Measurements from ENCODE around the gene RELCH. TPM values are rescaled to one million over a fixed set of nuclear protein-coding genes. Genes with fewer than 3 reads are reported as not detected.

The RELCH gene
- 17.4 and 19.1 TPM in 2 replicates for total RNA-seq

DNA sequence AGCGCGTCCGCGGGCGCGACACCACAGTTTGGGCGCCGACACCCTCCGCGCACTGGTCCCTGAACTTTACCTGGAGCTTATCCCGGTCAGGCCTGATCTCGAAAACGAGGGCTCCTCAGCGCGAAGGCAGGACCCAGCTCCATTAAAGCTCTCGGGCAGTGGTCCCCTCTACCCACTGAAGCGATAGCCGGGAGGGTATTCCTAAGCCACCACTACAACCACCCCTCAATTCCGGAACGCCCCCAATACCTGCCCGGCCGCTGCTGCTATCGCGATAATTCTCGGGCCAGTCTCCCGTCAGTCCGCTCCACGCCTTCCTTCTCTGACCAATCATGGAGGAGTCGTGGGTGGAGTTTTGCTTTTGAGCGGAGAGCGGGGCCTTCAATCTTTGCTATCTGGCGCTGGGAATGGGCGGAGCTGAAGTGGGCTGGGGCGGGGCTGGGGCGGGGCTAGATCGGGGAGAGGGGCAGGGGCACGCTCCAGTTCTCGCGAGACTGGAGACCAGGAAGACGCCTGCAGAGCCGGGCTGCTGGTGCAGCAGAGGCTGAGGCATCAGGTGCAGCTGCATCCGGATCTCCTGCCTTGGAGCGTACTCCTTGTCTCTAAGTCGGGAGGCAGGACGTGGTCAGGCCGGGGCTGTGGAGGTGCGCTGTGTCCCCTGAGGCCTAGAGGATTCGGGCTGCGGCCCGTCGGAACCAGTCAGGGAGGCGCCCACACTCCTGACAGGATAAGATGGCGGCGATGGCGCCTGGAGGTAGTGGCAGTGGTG lies at the start of gene RELCH, which contains the start of gene PIGN:
RELCH (plus strand) TSS at position 482 of the 769 bp plus-strand sequence; CDS start at position 733, 251 bp downstream.
PIGN (minus strand) TSS at position 283 of the 769 bp plus-strand sequence. CDS start 25,703 bp downstream, outside the sequence.

GRCh38 chr18:62324917-62325805 lies 138.1 kb downstream of the RELCH start, which contains the start of gene TNFRSF11A:
Gene TNFRSF11A, plus strand, starts transcription at chr18:62325310. Its CDS starts 43 bp downstream, at chr18:62325353.

Other genes starting within 250 kb of the RELCH start
- 24.6 and 28.2 TPM in 2 replicates for gene PIGN, start 199 bp upstream of the RELCH start, total RNA-seq
- gene TNFRSF11A, start 138.1 kb downstream of the RELCH start, total RNA-seq = 3.6 and 6.2 TPM in 2 replicates

All from mammary microvascular endothelial cell (primary cell).